ENCODE data around the gene P2RX2. TPM values are rescaled to one million over a fixed set of nuclear protein-coding genes. Genes with fewer than 3 reads are reported as not detected.
A peak's percentile ranks its signal among the peaks of the same experiment; 100 is the strongest.
"Not testable (repeated sequence)": the region's sequence is repeated elsewhere in the genome, so short reads cannot be mapped to it uniquely, and the experiment has no call there.

P2RX2 gene
- total RNA-seq, 1 donor from 2014 or later: not detected

- DNase-seq (ENCODE audit: low read depth in 2 of 2): no peak
These were observed 35.2 kb upstream of the P2RX2 start for GRCh38 chr12:132583411-132583710.

DNA sequence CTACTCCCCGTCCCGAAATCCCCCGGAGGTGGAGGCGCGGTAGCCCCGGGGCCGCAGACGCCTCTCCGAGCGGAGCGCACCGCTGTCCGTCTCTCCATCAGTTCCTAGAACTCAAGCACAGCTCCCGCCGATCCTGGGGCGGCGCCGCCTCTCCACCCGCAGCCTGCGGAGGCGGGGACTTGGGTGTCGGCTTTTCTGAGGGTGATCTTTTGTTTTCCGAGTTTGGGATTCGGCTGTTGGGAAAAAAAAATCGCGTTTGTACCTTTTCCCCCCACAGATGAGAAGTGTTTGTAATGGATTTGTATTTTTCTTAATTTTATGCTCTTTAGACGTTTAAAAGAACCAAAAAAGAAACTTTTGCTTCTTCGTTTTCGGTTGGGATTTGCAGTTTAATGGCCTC, 34.8 kb upstream of the P2RX2 start:
- DNase-seq (ENCODE audit: low read depth in 2 of 2): no peak

- no peak for DNase-seq (ENCODE audit: low read depth in 2 of 2)
These were observed 34.1 kb upstream of the P2RX2 start for GRCh38 chr12:132584429-132584828.

- no peak for DNase-seq (ENCODE audit: low read depth in 2 of 2)
These were observed 33.4 kb upstream of the P2RX2 start for GRCh38 chr12:132585177-132585576.

DNA sequence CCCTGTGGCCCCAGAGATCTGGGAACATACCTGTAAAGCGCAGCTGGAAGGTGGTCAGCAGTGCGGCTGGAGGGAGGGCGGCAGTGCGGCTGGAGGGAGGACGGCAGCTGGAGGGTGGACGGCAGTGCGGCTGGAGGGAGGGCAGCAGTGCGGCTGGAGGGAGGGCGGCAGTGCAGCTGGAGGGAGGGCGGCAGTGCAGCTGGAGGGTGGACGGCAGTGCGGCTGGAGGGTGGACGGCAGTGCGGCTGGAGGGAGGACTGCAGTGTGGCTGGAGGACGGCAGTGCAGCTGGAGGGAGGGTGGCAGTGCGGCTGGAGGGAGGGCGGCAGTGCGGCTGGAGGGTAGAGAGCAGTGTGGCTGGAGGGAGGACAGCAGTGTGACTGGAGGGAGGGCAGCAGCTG, 31.6 kb upstream of the P2RX2 start:
- DNase-seq (ENCODE audit: low read depth in 2 of 2): no peak

DNA sequence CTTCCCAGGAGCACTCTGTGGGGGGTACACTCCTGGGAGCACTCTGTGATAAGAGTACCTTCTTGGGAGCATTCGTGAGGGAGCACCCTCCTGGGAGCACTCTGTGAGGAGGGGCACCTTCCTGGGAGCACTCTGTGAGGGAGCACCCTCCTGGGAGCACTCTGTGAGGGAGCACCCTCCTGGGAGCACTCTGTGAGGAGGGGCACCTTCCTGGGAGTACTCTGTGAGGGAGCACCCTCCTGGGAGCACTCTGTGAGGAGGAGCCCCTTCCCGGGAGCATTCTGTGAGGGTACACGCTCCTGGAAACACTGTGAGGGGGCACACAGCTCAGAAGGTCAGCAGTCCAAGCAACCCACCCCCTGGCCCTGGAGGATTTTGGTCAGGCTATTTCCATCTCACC, 30.8 kb upstream of the P2RX2 start:
- DNase-seq (ENCODE audit: low read depth in 2 of 2): no peak

DNA sequence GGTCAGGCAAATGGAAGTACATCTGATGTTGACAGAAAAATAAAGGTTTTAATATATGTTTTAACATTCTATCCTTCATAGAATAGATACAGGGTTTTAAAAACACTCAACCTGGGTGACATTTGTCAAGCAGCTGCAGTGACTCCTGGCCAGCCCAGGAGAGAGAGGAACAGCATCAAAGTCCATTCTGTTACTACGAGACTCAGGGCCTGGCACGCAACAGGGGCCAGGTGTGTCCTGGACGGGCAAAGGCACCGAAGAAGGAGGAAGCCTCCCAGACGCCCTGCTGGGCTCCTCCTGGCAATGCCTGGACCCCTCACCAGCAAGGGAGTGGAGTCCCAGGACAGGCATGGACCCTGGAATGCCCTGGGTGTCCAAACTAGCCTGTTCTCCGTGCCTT, 30.3 kb upstream of the P2RX2 start:
- no peak for DNase-seq (ENCODE audit: low read depth in 2 of 2)

- DNase-seq (ENCODE audit: low read depth in 2 of 2): no peak
These were observed 29.5 kb upstream of the P2RX2 start for GRCh38 chr12:132588821-132589669.

GRCh38 chr12:132591107-132591935, 27.3 kb upstream of the P2RX2 start:
- no peak for DNase-seq (ENCODE audit: low read depth in 2 of 2)

- no peak for DNase-seq (ENCODE audit: low read depth in 2 of 2)
These were observed 26.1 kb upstream of the P2RX2 start for GRCh38 chr12:132592282-132592970.

DNA sequence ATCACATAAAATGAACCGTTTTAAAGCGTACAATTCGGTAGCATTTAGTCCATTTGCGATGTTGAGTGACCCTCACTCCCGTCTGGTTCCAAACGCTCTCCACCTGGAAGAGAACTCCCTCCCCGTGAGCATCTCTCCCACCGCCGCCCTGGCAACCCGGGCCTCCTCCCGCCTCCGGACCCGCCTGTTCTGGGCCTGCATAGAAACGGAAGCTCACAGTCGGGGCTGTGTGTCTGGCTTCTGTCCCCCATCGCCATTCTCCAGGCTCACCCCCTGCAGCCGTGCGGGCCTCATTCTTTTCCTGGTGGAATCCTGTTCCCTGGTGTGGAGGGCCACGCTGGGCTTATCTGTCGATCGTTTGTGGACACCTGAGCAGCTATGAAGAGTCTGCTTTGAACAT, 25.5 kb upstream of the P2RX2 start:
- no peak for DNase-seq (ENCODE audit: low read depth in 2 of 2)

GRCh38 chr12:132593521-132593920, 25.1 kb upstream of the P2RX2 start:
- DNase-seq (ENCODE audit: low read depth in 2 of 2): no peak

- peak; percentile 96 to 97 for DNase-seq (ENCODE audit: low read depth in 2 of 2)
These were observed 24.6 kb upstream of the P2RX2 start for GRCh38 chr12:132593938-132594358.

DNA sequence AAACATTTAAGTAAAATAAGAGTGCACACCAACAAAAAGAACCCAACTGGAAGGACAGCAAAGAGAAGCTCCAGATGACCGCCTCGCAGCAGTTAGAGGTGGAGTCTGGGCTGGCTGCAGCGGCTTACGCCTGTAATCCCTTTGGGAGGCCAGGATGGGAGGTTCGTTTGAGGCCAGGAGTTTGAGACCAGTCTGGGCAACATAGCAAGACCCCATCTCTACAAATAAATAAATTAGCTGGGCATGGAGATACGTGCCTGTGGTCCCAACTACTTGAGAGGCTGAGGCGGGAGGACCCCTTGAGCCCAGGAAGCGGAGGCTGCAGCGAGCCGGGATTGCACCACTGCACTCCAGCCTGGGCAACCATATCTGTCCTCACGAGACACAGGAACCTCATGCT, 23.4 kb upstream of the P2RX2 start:
- no peak for DNase-seq (ENCODE audit: low read depth in 2 of 2)

GRCh38 chr12:132596016-132596415, 22.6 kb upstream of the P2RX2 start:
- no peak for DNase-seq (ENCODE audit: low read depth in 2 of 2)

DNA sequence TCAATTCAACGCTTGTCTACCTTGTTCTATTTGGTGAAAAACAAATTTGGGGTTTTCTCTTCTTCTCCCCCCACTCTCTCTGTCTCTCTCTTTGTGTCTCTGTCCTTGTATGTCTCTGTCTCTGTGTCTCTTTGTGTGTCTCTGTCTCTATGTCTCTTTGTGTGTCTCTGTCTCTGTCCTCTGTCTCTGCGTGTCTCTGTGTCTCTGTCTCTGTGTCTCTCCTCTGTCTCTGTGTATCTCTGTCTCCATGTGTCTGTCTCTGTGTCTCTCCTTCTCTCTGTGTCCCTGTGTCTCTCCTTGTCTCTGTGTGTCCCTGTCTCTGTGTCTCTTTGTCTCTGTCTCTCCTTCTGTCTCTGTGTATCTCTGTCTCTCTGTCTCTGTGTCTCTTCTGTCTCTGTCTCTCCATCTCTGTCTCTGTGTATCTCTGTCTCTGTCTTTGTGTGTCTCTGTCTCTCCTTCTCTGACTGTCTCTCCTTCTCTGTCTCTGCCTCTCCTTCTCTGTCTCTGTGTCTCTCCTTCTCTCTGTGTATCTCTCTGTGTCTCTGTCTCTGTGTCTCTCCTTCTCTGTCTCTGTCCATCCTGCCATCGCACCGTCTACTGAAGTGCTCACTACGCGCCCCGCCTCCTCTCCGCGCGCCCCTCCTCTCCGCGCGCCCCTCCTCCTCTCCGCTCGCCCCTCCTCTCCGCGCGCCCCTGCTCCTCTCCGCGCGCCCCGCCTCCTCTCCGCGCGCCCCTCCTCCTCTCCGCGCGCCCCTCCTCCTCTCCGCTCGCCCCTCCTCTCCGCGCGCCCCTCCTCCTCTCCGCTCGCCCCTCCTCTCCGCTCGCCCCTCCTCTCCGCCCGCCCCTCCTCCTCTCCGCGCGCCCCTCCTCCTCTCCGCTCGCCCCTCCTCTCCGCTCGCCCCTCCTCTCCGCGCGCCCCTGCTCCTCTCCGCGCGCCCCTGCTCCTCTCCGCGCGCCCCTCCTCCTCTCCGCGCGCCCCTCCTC, 21.0 kb upstream of the P2RX2 start:
- peak in 1 of 2 donors; percentile 67 for DNase-seq (ENCODE audit: low read depth in 2 of 2)

DNA sequence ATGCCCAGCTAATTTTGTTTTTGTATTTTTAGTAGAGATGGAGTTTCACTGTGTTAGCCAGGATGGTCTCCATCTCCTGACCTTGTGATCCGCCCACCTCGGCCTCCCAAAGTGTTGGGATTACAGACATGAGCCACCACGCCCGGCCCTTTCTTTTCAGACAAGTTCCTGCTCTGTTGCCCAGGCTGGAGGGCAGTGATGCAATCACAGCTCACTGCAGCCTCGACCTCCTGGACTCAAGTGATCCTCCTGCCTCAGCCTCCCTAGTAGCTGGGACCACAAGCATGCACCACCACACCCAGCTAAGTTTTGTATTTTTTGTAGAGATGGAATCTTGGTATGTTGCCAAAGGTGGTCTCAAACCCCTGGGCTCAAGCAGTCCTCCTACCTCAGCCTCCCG, 19.1 kb upstream of the P2RX2 start:
- DNase-seq (ENCODE audit: low read depth in 2 of 2): not testable (repeated sequence)

- DNase-seq (ENCODE audit: low read depth in 2 of 2): peak in 1 of 2 donors; percentile 76
These were observed 18.2 kb upstream of the P2RX2 start for GRCh38 chr12:132600048-132601032.

DNA sequence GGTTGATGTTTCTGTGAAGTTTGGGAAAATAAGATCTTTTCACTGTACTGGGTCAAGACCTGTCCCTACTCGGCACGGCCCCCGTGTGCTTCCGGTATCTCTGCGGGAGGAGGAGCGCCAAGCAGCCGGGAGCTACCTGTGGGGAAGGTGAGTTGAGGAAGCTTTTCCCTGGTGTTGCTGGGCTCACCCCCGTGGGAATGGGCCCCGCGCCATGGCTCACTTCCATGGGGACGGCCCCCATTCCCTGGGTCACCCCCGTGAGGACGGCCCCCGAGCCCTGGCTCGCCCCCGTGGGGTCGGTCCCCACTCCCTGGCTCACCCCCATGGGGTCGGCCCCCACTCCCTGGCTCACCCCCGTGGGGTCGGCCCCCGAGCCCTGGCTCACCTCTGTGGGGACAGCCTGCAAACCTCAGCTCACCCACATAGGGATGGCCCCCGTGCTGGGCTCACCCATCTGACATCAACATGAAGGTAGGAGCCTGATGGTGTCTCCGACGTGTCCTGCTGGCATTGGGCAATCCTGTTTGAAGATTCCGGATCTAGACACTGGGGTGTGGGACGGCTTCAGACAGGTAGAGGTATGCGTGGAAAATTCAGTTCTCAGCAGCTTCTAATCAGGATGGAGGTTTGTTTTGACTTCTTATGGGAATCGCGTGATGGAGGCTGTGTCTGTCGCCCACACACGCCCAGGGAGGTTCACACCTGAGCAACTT, 17.2 kb upstream of the P2RX2 start:
- DNase-seq (ENCODE audit: low read depth in 2 of 2): no peak
